Hepatocyte (in vitro differentiated cells): Measurements from ENCODE around the gene COL28A1. TPM values are rescaled to one million over a fixed set of nuclear protein-coding genes. Genes with fewer than 3 reads are reported as not detected.
A peak's percentile ranks its signal among the peaks of the same experiment; 100 is the strongest.

Experiments used
- DNase-seq: peaks from one replicate; pipeline ENCODE4 v3.0.0-alpha.2; 2016; ENCODE audit warnings: low spot score
- H2AFZ ChIP-seq: fragments of 200-600 bp; sonication (generic); 2 replicates; pipeline ENCODE4 v1.6.0; 2016; ENCODE audit warnings: antibody characterized with exemption, mild to moderate bottlenecking
- H3K27ac ChIP-seq: fragments of 200-600 bp; sonication (generic); 2 replicates; pipeline ENCODE4 v1.5.1; 2016; ENCODE audit warnings: mild to moderate bottlenecking
- H3K27me3 ChIP-seq: fragments of 200-600 bp; sonication (generic); 2 replicates; pipeline ENCODE4 v1.6.1; 2016
- H3K36me3 ChIP-seq: fragments of 200-600 bp; sonication (generic); replicated peaks from 2 replicates; pipeline ENCODE4 v1.5.1; 2016; ENCODE audit warnings: low read depth; ENCODE audit not compliant: insufficient read depth
- H3K4me1 ChIP-seq: fragments of 200-600 bp; sonication (generic); 2 replicates; pipeline ENCODE4 v1.5.1; 2016; ENCODE audit warnings: mild to moderate bottlenecking, moderate library complexity; ENCODE audit not compliant: insufficient read depth
- H3K4me2 ChIP-seq: fragments of 200-600 bp; sonication (generic); 2 replicates; pipeline ENCODE4 v1.6.0; 2016
- H3K4me3 ChIP-seq: fragments of 200-600 bp; sonication (generic); 2 replicates; pipeline ENCODE4 v1.5.1; 2016; ENCODE audit warnings: mild to moderate bottlenecking
- H3K79me2 ChIP-seq: fragments of 200-600 bp; sonication (generic); 2 replicates; pipeline ENCODE4 v1.6.0; 2017; ENCODE audit warnings: mild to moderate bottlenecking
- H3K9me2 ChIP-seq: fragments of 200-600 bp; sonication (generic); replicated peaks from 2 replicates; pipeline ENCODE4 v1.6.0; 2017; ENCODE audit warnings: mild to moderate bottlenecking; ENCODE audit not compliant: insufficient read depth
- H3K9me3 ChIP-seq: fragments of 200-600 bp; sonication (generic); 2 replicates; pipeline ENCODE4 v1.5.1; 2016; ENCODE audit warnings: low read depth, mild to moderate bottlenecking
- H4K20me1 ChIP-seq: fragments of 200-600 bp; sonication (generic); 2 replicates; pipeline ENCODE4 v1.6.0; 2016; ENCODE audit warnings: mild to moderate bottlenecking; ENCODE audit not compliant: insufficient read depth, poor library complexity, severe bottlenecking
- CTCF ChIP-seq: fragments of 200-600 bp; sonication (generic); IDR thresholded peaks from 2 replicates; pipeline ENCODE4 v1.5.1; 2016; ENCODE audit warnings: antibody characterized with exemption, mild to moderate bottlenecking; ENCODE audit not compliant: poor library complexity
- EZH2 ChIP-seq: fragments of 200-600 bp; sonication (generic); IDR thresholded peaks from 2 replicates; pipeline ENCODE4 v1.6.1; 2016; ENCODE audit warnings: antibody characterized with exemption, mild to moderate bottlenecking, borderline replicate concordance
- EZH2phosphoT487 ChIP-seq: fragments of 200-600 bp; sonication (generic); IDR thresholded peaks from one replicate; pipeline ENCODE4 v1.6.1; 2018; ENCODE audit warnings: antibody characterized with exemption, mild to moderate bottlenecking, low read depth, moderate library complexity; ENCODE audit not compliant: unreplicated experiment, severe bottlenecking
- WGBS: methylation state at CpG from one replicate; pipeline ENCODE4 v1.1.6; 2016; ENCODE audit warnings: low lambda C conversion rate; ENCODE audit errors: missing lambda C conversion rate; 5-methylcytosine and 5-hydroxymethylcytosine counted together
- polyA plus RNA-seq: library from polyadenylated mRNA; unstranded; fragments of >200 nt; fragmentation: Nextera tagmentation; extraction: Ambion mirVana; gene quantifications from 2 replicates; pipeline ENCODE4 v1.2.1, GENCODE V29; 2016
- total RNA-seq: library from RNA; depleted of rRNA; stranded (reverse); fragments of >200 nt; gene quantifications from 2 replicates; pipeline ENCODE4 v1.2.3, GENCODE V29; 2014

Gene COL28A1
- total and polyA plus RNA-seq, 2 experiments from 2014 or later: 0.28 to 0.47 TPM

DNA sequence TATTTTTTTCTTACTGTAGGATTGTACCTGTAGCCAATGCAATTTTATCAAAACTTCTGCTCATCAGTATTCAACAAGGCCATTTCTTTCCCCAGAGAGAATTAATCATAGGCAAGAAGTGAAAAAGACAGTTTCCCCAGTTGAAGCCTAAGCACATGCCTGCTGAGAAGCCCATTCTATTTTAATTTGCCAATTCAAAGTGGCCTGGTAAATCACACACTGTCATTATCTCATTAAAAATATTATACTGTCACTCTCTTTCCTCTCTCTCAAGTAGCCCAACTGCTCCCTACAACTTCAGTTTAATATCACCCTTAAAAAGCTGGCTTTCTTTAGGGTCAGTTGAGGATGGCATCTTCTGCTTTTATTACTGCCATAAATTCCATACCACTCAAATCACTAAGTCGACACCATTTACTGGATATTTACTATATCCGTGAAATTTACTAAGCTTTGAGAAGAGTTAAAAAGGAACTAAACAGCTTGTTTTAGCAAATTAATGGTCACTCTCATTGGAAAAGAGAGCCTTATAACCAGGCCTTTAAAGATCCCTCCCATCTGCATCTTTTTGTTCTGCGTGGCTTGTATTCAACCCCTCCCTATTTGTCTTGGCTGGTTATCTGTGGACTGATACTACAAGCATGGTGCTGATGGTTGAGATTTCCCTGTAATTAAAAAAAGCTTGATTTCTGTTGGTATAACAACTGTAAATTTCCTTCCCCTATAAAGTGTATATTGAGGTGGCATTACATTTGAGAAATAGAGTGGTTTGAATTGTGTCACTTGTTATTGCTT lies 30.6 kb downstream of the COL28A1 start:
- H3K36me3 ChIP-seq: no peaks in the 10 kb centered on the region
- H3K27me3 ChIP-seq: no peaks in the 10 kb centered on the region
- H3K79me2 ChIP-seq: no peaks in the 10 kb centered on the region
- TF ChIP-seq EZH2: no peak
- TF ChIP-seq CTCF: no peak
- TF ChIP-seq EZH2phosphoT487: no peak
- DNase-seq: no peak
- no peaks in the 10 kb centered on the region for H4K20me1 ChIP-seq
- no peaks in the 10 kb centered on the region for H3K9me3 ChIP-seq
- no peaks in the 10 kb centered on the region for H3K9me2 ChIP-seq
- H3K27ac ChIP-seq: peak overlapping the region; percentile 17
- H3K4me1 ChIP-seq: peaks cover 18% of the 10 kb centered on the region
- 33% methylated on average over 3 of the region's 3 CpGs for WGBS
- H3K4me2 ChIP-seq: peak overlapping the region; percentile 2
- H2AFZ ChIP-seq: no peak overlapping the region
- no peak overlapping the region for H3K4me3 ChIP-seq

DNA sequence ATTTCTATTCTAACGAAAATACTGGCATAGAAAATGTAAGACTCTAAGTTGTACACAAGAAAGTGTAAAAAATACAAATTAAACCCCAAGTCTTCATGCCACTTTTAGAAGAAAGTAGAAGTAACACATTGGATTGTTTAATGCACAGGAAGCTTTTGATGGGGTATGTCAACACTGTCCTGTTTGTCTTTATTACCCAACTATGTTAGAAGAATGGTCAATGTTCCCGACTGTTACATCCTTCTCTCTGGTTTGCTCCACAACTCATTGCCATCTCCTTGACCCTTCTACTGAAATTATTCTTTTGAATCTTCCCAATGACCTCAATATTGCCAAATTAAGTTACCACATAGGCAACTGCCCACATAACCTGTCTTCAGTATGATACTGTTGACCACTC lies 35.8 kb downstream of the COL28A1 start:
- no peak overlapping the region for H3K4me3 ChIP-seq

GRCh38 chr7:7498856-7499255 lies 36.8 kb downstream of the COL28A1 start:
- Histone ChIP-seq H3K36me3 (no peaks in the 10 kb centered on the region), H3K9me2 (no peaks in the 10 kb centered on the region), H3K4me2 (no peak overlapping the region), H3K27me3 (no peaks in the 10 kb centered on the region), H3K27ac (no peak overlapping the region), H3K79me2 (no peaks in the 10 kb centered on the region), H4K20me1 (no peaks in the 10 kb centered on the region), H2AFZ (no peak overlapping the region), H3K4me1 (no peaks in the 10 kb centered on the region), H3K4me3 (no peak overlapping the region), H3K9me3 (no peaks in the 10 kb centered on the region)
- TF ChIP-seq CTCF (no peak), EZH2 (no peak), EZH2phosphoT487 (no peak)
- WGBS: 74% methylated on average over 6 of the region's 6 CpGs
- DNase-seq: no peak

More for the DNA sequence above, 35.8 kb downstream of the COL28A1 start:
- Histone ChIP-seq H3K4me2 (no peak overlapping the region), H4K20me1 (no peaks in the 10 kb centered on the region), H3K9me3 (no peaks in the 10 kb centered on the region), H3K4me1 (peaks cover 5% of the 10 kb centered on the region), H2AFZ (no peak overlapping the region), H3K9me2 (no peaks in the 10 kb centered on the region), H3K79me2 (no peaks in the 10 kb centered on the region), H3K27me3 (no peaks in the 10 kb centered on the region), H3K27ac (no peak overlapping the region), H3K36me3 (no peaks in the 10 kb centered on the region)
- WGBS: 93% methylated on average over 2 of the region's 2 CpGs
- DNase-seq: no peak
- no peak for TF ChIP-seq EZH2phosphoT487
- TF ChIP-seq CTCF: no peak
- no peak for TF ChIP-seq EZH2
